GM11168 (cell line): ENCODE results near the gene CHCT1.
"Not testable (repeated sequence)": the region's sequence is repeated elsewhere in the genome, so short reads cannot be mapped to it uniquely, and the experiment has no call there.

Experiments
- in situ Hi-C: fragments of 300-500 bp; cut with MboI; formaldehyde crosslinking; loops from one replicate; pipeline ENCODE4 v1.12.0; 2022; ENCODE audit warnings: low sequenced_read_pairs; ENCODE audit not compliant: unreplicated experiment

The CHCT1 gene

DNA sequence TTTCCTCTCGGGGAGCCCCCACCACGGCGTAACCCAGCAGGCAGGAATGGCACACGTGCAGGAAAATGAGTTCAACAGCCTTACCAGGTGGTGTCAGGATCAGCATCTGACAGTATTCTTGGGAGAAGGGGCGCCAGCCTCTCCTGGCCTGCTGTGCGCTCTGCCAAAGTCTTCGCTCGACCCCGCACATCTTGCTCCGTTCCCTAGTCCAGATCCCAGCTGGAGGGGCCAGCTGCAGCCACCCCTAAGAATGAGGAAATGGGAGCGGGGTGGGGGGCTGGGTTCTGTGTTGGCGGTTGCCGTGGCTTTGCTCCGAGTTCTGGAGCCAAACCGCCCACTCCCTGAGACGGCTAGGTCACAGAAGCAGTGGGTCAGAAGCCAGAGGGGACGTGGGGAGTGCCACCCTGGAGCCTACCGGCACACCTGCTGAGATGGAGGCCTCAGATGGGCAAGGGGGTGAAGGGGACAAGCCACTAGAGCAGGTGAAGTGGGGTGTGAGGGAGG, at the start of gene CHCT1:
Gene CHCT1, plus strand, starts transcription at position 328 of the 504 bp plus-strand sequence. Its CDS starts 104 bp downstream, at position 432.
- in situ Hi-C loops, result no loop called here

DNA sequence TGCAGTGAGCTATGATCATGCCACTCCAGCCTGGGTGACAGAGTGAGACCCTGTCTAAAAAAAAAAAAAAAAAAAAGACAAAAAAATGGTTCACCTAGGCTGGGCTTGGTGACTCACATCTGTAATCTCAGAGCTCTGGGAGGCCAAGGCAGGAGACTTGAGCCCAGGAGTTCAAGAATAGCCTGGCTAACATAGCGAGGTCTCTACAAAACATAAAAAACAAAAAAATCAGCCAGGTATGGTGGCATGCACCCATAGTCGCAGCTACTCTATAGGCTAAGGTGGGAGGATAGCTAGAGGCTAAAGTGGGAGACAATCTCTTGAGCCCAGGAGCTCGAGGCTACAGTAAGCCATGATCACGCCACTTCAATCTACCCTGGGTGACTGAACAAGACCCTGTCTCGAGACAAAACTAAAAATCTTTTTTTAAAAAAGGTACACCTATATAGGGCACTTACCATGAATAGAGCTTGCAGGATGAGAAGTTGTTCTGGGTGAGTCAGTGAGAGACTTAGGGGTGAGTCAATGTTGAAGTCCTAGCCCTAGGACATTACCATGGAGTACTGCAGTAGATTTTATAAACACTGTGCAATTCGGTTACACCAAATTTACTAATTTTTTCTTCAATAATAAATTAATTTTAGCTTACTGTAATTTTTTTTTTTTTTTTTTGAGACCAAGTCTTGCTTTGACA, 49.4 kb upstream of the CHCT1 start:
- in situ Hi-C loops, result no loop called here

DNA sequence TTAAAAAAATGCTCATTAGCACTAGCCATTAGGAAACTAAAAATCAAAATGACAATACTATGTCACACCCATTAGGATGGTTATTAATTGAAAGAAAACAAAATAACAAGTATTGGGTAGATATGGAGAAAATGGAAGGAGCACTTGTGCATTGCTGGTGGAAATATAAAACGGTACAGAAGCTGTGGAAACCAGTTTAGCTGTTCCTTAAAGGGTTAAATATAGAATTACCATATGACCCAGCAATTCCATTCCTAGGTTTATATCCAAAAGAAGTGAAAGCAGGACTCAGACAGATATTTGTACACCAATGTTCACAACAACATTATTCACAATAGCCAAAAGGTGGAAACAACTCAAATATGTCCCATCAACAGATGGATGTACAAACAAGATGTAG, 44.1 kb upstream of the CHCT1 start:
- in situ Hi-C loops, result not testable (repeated sequence)

- in situ Hi-C loops, result not testable (repeated sequence)
Measured at GRCh38 chr17:60379461-60379860, 42.8 kb upstream of the CHCT1 start.

GRCh38 chr17:60381958-60382357, 40.3 kb upstream of the CHCT1 start:
- in situ Hi-C loops, result no loop called here

- in situ Hi-C loops, result no loop called here
Measured at GRCh38 chr17:60383379-60383778, 38.9 kb upstream of the CHCT1 start.

- in situ Hi-C loops, result not testable (repeated sequence)
Measured at GRCh38 chr17:60384921-60385320, 37.4 kb upstream of the CHCT1 start.

DNA sequence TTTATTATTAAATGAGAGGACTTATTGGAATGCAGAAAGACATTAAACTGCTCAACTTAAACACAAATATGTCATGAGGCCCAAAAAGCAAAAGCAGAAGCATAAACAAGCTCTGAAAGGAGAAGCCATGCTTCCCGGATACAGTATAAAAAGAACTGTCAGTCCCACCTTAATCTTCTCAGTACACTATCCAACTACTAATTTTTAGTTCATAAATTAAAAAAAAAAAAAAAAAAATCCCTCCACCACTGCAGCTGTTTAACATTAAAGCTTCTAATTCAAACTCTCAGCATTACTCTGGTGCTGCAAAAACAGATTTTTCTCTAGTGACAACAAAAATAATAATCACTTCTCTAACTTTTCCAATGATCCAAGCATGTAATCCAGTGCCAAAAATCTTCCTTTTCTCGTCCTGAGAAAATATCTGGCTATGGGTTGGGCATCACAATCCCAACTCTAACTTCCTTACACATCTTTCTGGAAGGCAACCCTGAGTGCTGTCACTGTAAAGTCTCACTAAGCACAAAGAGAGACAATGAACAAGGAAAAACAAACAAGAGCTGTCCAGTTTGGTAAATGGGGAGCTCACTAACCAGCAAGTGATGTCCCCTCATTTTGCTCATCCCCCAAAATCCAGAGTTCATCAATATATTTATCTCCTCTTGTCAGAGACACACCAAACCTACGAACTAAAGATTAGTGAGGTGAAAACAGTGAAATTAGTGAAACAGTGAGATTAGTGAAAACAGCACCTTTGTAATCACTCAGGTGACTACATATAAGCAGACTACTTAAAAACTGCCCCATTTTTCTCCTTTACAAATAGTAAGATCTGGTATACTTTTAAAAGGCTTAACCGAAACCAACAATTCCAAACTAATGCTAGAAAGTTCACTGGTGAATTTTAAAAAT, 35.9 kb upstream of the CHCT1 start:
- in situ Hi-C loops, result no loop called here

DNA sequence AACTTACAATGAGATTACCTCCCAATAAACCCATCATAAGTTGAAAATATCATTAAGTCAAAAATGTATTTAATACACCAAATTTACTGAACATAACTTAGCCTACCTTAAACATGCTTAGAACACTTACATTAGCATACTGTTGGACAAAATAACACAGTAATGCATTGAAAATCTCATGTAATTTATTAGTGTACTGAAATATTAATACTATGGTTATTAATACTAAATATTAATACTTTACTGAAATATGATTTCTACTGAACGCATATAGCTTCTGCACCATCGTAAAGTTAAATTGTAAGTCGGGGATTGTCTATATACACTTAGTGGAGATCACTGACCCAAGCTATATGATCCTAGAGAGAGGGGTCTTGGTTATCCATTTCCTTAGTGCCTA, 34.6 kb upstream of the CHCT1 start:
- in situ Hi-C loops, result no loop called here

DNA sequence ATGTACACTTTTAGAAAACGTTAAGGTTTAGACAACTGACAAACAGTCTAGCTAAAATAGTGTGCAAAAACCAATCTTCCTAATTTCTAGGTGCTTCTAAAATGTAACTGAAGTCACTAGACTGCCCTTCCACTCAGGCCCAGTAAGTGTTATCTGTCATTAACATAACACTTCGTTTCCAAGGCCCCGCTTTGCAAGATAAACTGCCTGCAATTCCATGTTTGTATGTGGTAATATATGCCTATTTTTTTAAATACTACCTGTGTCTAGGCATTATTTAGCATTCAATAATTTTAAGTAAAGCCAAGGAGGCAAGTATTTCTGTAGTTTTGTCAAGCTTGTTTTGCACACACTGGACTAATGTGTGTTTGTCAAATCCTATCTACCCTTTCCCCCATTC, 33.5 kb upstream of the CHCT1 start:
- in situ Hi-C loops, result no loop called here

DNA sequence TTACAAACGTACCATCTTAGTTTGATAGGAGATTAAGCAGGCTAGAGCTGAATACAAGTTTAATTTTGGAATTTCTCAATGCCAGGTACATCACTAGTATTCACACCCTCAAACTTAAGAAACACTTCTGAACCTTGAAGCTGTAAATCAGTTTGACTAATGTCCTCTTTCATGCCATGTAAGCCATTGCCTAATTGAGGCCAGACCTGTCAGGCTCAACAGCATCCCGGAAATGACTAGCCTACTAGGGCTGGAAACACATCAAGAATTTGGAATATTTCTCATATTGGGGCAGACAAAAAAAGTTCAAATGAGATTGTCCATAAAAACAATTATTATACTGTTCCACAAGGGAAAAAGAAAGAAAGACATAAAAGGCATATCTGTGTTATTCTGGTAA, 32.1 kb upstream of the CHCT1 start:
- in situ Hi-C loops, result no loop called here

DNA sequence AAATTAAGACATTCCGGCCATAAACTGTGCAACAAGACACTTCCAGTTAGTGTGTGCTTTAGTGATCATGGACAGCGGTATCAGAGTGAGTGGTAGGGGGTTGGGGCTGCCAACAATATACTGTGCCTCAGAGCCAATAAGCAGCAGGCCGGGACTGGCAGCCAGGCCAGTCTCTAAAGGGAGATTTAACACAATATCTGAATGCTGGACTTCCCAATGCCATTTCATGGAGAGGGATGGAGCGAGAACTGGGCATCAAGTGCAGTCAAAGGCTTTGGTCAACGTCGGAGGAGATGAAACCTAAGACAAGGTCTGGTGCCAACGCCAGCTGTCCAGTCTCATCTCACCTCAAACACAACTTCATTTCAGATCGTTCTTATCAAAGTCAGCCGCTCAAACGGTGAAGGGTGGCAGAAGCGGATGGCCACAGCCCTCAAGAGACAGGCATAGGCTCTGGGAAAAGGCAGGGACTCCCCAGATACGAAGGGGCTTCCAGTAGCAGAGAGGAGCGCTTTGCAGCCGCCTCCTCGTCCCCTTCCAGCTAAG, 31.3 kb upstream of the CHCT1 start:
- in situ Hi-C loops, result no loop called here

- in situ Hi-C loops, result no loop called here
Measured at GRCh38 chr17:60391471-60392041, 30.7 kb upstream of the CHCT1 start.

- in situ Hi-C loops, result no loop called here
Measured at GRCh38 chr17:60392042-60392844, 30.0 kb upstream of the CHCT1 start, which contains the start of gene USP32. Gene USP32, minus strand, starts transcription at chr17:60392133. Its CDS starts 194 bp downstream, at chr17:60391939.

- in situ Hi-C loops, result no loop called here
Measured at GRCh38 chr17:60392845-60393702, 29.2 kb upstream of the CHCT1 start.

DNA sequence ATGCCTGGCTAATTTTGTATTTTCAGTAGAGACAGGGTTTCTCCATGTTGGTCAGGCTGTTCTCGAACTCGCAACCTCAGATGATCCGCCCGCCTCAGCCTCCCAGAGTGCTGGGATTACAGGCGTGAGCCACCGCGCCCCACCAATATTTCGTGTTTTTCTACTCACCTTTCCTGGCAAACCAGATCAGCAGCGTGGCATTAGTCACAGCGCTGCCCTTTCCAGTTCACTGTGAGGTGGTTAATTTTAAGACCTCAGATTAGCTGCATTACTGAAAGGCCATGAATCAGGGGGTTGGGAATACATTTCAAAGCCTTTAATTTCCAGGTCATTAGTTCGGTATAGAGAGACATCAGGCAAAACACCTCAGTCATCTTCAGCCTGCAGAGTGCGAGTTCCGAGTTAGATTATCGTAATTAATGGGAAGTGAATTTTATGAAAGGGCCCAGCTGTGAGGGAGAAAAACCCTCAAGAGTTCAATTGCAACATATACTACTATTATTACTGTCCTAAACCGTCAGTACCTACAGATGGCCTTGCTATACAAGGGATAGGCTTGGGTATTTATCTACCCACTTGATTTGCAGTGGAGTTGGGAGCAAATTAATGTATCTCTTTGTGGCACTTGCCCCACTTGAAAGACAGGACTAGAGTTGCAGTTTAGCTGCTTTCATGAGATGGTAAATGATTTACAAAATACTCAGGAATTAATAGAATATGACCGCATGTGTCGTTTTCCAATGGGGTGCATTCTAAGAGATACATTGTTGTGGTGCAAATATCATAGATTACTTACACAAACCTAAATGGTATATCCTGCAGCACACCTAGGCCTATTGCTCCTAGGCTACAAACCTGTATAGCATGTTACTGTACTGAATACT, 28.2 kb upstream of the CHCT1 start:
- in situ Hi-C loops, result no loop called here

DNA sequence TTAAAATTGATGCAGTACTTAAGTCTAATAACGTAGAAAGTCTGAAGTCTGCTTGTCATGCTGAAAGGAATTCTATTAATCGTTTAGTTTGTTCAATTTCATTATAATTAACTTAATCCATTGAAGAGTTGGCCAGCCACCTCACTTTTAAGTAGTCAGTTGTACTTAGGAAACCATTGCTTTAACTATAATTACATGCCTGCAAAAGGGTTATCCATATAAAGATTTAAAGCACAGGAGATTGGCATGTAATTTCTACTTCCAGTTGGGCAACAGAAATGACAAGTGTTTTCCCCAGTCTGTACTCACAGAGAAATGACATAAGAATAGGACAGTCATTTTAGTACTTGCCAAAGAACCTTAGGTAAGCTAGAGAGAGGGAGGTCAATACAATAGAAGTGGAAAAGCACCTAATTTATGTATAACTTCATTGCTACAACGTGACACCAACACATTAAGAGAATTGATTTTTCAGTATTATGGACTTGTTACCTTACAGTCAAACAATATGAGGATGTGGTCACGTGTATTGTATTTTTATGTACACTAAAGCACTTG, 26.7 kb upstream of the CHCT1 start:
- in situ Hi-C loops, result no loop called here

GRCh38 chr17:60396412-60396811, 25.9 kb upstream of the CHCT1 start:
- in situ Hi-C loops, result no loop called here
